H1 (cell line): Measurements from ENCODE around the gene FGD4. TPM values are rescaled to one million over a fixed set of nuclear protein-coding genes. Genes with fewer than 3 reads are reported as not detected.

ENCODE experiments used
- CTCF ChIA-PET: fragments of 300-600 bp; sonication (Branson Sonifier 250); formaldehyde crosslinking; loops from one replicate; lab custom pipeline; 2021; ENCODE audit not compliant: partially characterized antibody; lab: Charles Lee
- POLR2A ChIA-PET: fragments of 300-600 bp; sonication (Branson Sonifier 250); formaldehyde crosslinking; loops from one replicate; lab custom pipeline; 2021; ENCODE audit warnings: inconsistent platforms; ENCODE audit not compliant: partially characterized antibody; lab: Charles Lee
- DNase-seq, 2 experiments: peaks; one replicate each; pipeline versions ENCODE4 v3.0.0 to v3.0.0-alpha.2; 2010 to 2022; ENCODE audit warnings: low spot score in 2 of 2, low read depth in 1 of 2, mixed read lengths in 1 of 2
- FAIRE-seq: peaks from 2 replicates; lab custom pipeline; 2011; peaks lifted over from hg19 to GRCh38; lab: Jason Lieb, UNC
- H2AFZ ChIP-seq: 2 replicates; pipeline ENCODE4 v1.8.1; 2012; ENCODE audit warnings: low read length, inconsistent platforms
- H2AK5ac ChIP-seq: 2 replicates; pipeline ENCODE4 v1.6.1; 2013; ENCODE audit warnings: low read depth, low read length
- H2BK120ac ChIP-seq: replicated peaks from 2 replicates; pipeline ENCODE3; 2013; ENCODE audit warnings: low read depth, low read length, inconsistent platforms
- H2BK12ac ChIP-seq: 2 replicates; pipeline ENCODE4 v1.6.1; 2013; ENCODE audit warnings: low read depth, low read length
- H2BK15ac ChIP-seq: 2 replicates; pipeline ENCODE4 v1.6.1; 2013; ENCODE audit warnings: low read length
- H2BK20ac ChIP-seq: 2 replicates; pipeline ENCODE4 v1.6.1; 2013; ENCODE audit warnings: low read length
- H2BK5ac ChIP-seq: 2 replicates; pipeline ENCODE4 v1.6.1; 2013; ENCODE audit warnings: low read depth, low read length
- H3K14ac ChIP-seq: 2 replicates; pipeline ENCODE4 v1.6.1; 2013; ENCODE audit warnings: inconsistent platforms; ENCODE audit not compliant: insufficient read length
- H3K18ac ChIP-seq: 2 replicates; pipeline ENCODE4 v1.6.1; 2013; ENCODE audit warnings: low read length; ENCODE audit errors: extremely low read depth
- H3K23ac ChIP-seq: 2 replicates; pipeline ENCODE4 v1.6.1; 2013; ENCODE audit warnings: inconsistent platforms; ENCODE audit not compliant: insufficient read length
- H3K23me2 ChIP-seq: 2 replicates; pipeline ENCODE4 v1.6.1; 2013; ENCODE audit warnings: low read depth, low read length
- H3K27ac ChIP-seq: 2 replicates; pipeline ENCODE4 v1.6.1; 2011; ENCODE audit warnings: low read depth, low read length, inconsistent platforms
- H3K27me3 ChIP-seq, 4 experiments: replicated peaks in 1 of 4; 1 replicate in 1 of 4; 2 replicates in 3 of 4; pipeline versions ENCODE4 v1.6.1 to v1.8.1; 2011 to 2013; ENCODE audit warnings: low read length in 3 of 4, mild to moderate bottlenecking in 3 of 4, inconsistent platforms in 2 of 4, mixed read lengths in 2 of 4, moderate library complexity in 1 of 4; ENCODE audit not compliant: control insufficient read depth in 3 of 4, insufficient read depth in 3 of 4; ENCODE audit errors: extremely low read depth in 1 of 4
- H3K36me3 ChIP-seq, 4 experiments: 2 replicates each; pipeline versions ENCODE4 v1.6.1 to v1.8.1; 2011 to 2013; ENCODE audit warnings: mild to moderate bottlenecking in 4 of 4, low read length in 3 of 4, moderate library complexity in 2 of 4, control low read depth in 1 of 4, inconsistent platforms in 1 of 4; ENCODE audit not compliant: insufficient read depth in 4 of 4, control insufficient read depth in 2 of 4
- H3K4ac ChIP-seq: replicated peaks from 2 replicates; pipeline ENCODE3; 2013; ENCODE audit warnings: low read length, low read depth, mixed read lengths, inconsistent platforms; ENCODE audit not compliant: insufficient read length
- H3K4me1 ChIP-seq, 4 experiments: replicated peaks in 1 of 4; 1 replicate in 1 of 4; 2 replicates in 3 of 4; pipeline versions ENCODE4 v1.6.1 to v1.8.1; 2011 to 2013; ENCODE audit warnings: low read length in 3 of 4, inconsistent platforms in 2 of 4, mixed read lengths in 1 of 4; ENCODE audit not compliant: insufficient read depth in 4 of 4, control insufficient read depth in 3 of 4
- H3K4me2 ChIP-seq, 2 experiments: 2 replicates each; pipeline versions ENCODE4 v1.6.1 to v1.8.1; 2011 to 2013; ENCODE audit warnings: low read depth in 2 of 2, low read length in 2 of 2, control low read depth in 1 of 2, inconsistent platforms in 1 of 2, mild to moderate bottlenecking in 1 of 2; ENCODE audit not compliant: insufficient read depth in 1 of 2
- H3K4me3 ChIP-seq, 4 experiments: fragments of 200-600, 300-600 bp in 1 of 4; sonication (generic), shearing (Covaris generic), sonication (Bioruptor Twin) in 1 of 4; 2 replicates each; pipeline versions ENCODE4 v1.5.1 to v1.8.1; 2011 to 2016; ENCODE audit warnings: low read length in 4 of 4, low read depth in 3 of 4, control low read depth in 2 of 4, inconsistent platforms in 2 of 4, mild to moderate bottlenecking in 2 of 4, mixed read lengths in 1 of 4, moderate library complexity in 1 of 4; ENCODE audit not compliant: insufficient read depth in 2 of 4; ENCODE audit errors: extremely low read depth in 1 of 4
- H3K56ac ChIP-seq: replicated peaks from 2 replicates; pipeline ENCODE3; 2013; ENCODE audit warnings: low read depth, mild to moderate bottlenecking, mixed read lengths, low read length, inconsistent platforms; ENCODE audit not compliant: insufficient read length
- H3K79me1 ChIP-seq: 2 replicates; pipeline ENCODE4 v1.6.1; 2013; ENCODE audit warnings: low read depth, low read length, control low read depth
- H3K79me2 ChIP-seq, 2 experiments: 2 replicates each; pipeline versions ENCODE4 v1.6.1 to v1.8.1; 2012 to 2013; ENCODE audit warnings: low read length in 2 of 2, mild to moderate bottlenecking in 2 of 2, inconsistent platforms in 1 of 2; ENCODE audit not compliant: insufficient read depth in 2 of 2, control insufficient read depth in 1 of 2
- H3K9ac ChIP-seq, 4 experiments: replicated peaks in 1 of 4; 1 replicate in 1 of 4; 2 replicates in 3 of 4; pipeline versions ENCODE4 v1.6.1 to v1.8.1; 2011 to 2013; ENCODE audit warnings: low read depth in 3 of 4, low read length in 3 of 4, control low read depth in 2 of 4, mild to moderate bottlenecking in 2 of 4, moderate library complexity in 2 of 4, inconsistent platforms in 1 of 4; ENCODE audit errors: extremely low read depth in 1 of 4
- H3K9me3 ChIP-seq, 2 experiments: 2 replicates each; pipeline versions ENCODE4 v1.6.1 to v1.8.1; 2012 to 2013; ENCODE audit warnings: mild to moderate bottlenecking in 2 of 2, moderate library complexity in 2 of 2, control low read depth in 1 of 2, inconsistent platforms in 1 of 2, low read depth in 1 of 2, low read length in 1 of 2, mixed read lengths in 1 of 2; ENCODE audit not compliant: insufficient read depth in 2 of 2
- H4K20me1 ChIP-seq, 2 experiments: replicated peaks in 1 of 2; 2 replicates each; pipeline versions ENCODE3 to v1.8.1; 2011 to 2013; ENCODE audit warnings: inconsistent platforms in 2 of 2, low read length in 2 of 2, mild to moderate bottlenecking in 1 of 2; ENCODE audit not compliant: insufficient read depth in 2 of 2, control insufficient read depth in 1 of 2
- H4K5ac ChIP-seq: 2 replicates; pipeline ENCODE4 v1.6.1; 2013; ENCODE audit warnings: low read length, low read depth, mixed read lengths, inconsistent platforms; ENCODE audit not compliant: insufficient read length
- H4K8ac ChIP-seq: 2 replicates; pipeline ENCODE4 v1.8.0; 2013; ENCODE audit warnings: mild to moderate bottlenecking, moderate library complexity, low read length, inconsistent platforms; ENCODE audit not compliant: insufficient read depth; ENCODE audit errors: extremely low read depth
- H4K91ac ChIP-seq: replicated peaks from 2 replicates; pipeline ENCODE3; 2013; ENCODE audit warnings: low read length, mixed read lengths, inconsistent platforms; ENCODE audit not compliant: insufficient read length
- CBX5 ChIP-seq: fragments of 300-800, 300-1000 bp; sonication (generic); IDR thresholded peaks from 2 replicates; pipeline ENCODE4 v1.7.1; 2016; ENCODE audit warnings: antibody characterized with exemption, low read length, low read depth
- RFX5 ChIP-seq: IDR thresholded peaks from 2 replicates; pipeline ENCODE4 v1.6.1; 2011; ENCODE audit warnings: low read depth, low read length, improper control_type of control experiment, borderline replicate concordance
- SIN3A ChIP-seq, 2 experiments: IDR thresholded peaks in 1 of 2; conservative IDR thresholded peaks in 1 of 2; 2 replicates each; pipeline ENCODE4 v1.6.1; 2011 to 2012; ENCODE audit warnings: low read length in 2 of 2, improper control_type of control experiment in 1 of 2, low read depth in 1 of 2, mild to moderate bottlenecking in 1 of 2
- SIRT6 ChIP-seq: IDR thresholded peaks from one replicate; pipeline ENCODE4 v1.7.1; 2012; ENCODE audit warnings: low read length, inconsistent platforms
- SIX5 ChIP-seq: IDR thresholded peaks from 2 replicates; pipeline ENCODE4 v1.6.1; 2011; ENCODE audit warnings: mild to moderate bottlenecking, low read depth, low read length
- TAF1 ChIP-seq: IDR thresholded peaks from 2 replicates; pipeline ENCODE4 v1.6.1; 2011; ENCODE audit warnings: mild to moderate bottlenecking, low read depth, low read length
- WGBS, 2 experiments: shearing (Covaris generic) in 1 of 2; methylation state at CpG; one replicate each; pipeline versions ENCODE4 v1.1.6 to v1.1.7; 2013 to 2015; ENCODE audit warnings: low lambda C conversion rate in 2 of 2, mixed read lengths in 2 of 2, inconsistent platforms in 1 of 2, low coverage in 1 of 2, missing lambda C conversion rate in 1 of 2; ENCODE audit not compliant: insufficient replicate concordance in 2 of 2, insufficient coverage in 1 of 2, insufficient read length in 1 of 2; ENCODE audit errors: extremely low coverage in 1 of 2, missing lambda C conversion rate in 1 of 2; 5-methylcytosine and 5-hydroxymethylcytosine counted together
- polyA plus RNA-seq, 7 experiments: library from polyadenylated mRNA; depleted of rRNA in 3 of 7; stranded (reverse) in 5 of 7; unstranded in 2 of 7; fragments of >200 nt in 5 of 7; fragments of 200-250 nt in 2 of 7; gene quantifications; 1 replicate in 5 of 7; 2 replicates in 1 of 7; 4 replicates in 1 of 7; pipeline versions ENCODE4 v1.2.1 to v1.2.3, GENCODE V29; 2011 to 2013; ENCODE audit warnings: missing spikeins in 2 of 7, mixed read lengths in 2 of 7
- total RNA-seq: library from RNA; stranded (reverse); fragmentation: NEBNext Ultra II Directional; extraction: Animal tissue kit (Norgen Biotek cat#: 25700); gene quantifications from 2 replicates; pipeline ENCODE4 v1.2.1, GENCODE V29; 2021
- TF ChIP-seq, protein P1 (sequence below): IDR thresholded peaks from 2 replicates; pipeline ENCODE4 v1.6.1; 2012; ENCODE audit warnings: low read length, inconsistent platforms

Gene FGD4
- total and polyA plus RNA-seq, 2 of the 8 experiments (the other 6 are each of a cell fraction or from before 2014, with no cell fraction given) = 8.5 to 48.2 TPM

DNA sequence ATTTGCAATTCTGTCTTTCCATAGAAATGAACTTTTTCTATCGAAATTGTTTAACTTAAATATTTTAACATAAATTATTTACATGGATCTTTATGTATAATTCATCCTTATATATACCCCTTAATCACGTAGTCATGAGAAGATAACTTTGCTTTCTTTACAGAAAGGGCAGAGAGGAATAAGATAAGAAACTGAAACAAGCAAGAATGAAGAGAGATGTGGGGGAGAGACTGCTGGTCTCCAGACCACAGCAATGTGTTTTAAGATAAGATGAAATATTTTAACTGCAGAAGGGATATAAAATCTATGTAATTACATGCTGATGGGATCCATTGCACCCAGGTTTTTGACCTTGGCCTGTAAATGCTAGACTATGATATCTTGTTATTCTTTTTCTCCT lies 245.1 kb downstream of the FGD4 start:
- Histone ChIP-seq H3K23ac (no peak overlapping the region), H3K79me2 (no peaks in the 10 kb centered on the region), H3K4ac (no peak overlapping the region), H3K14ac (no peak overlapping the region), H4K91ac (no peak overlapping the region), H4K5ac (no peak overlapping the region), H3K56ac (no peak overlapping the region), H2BK12ac (no peak overlapping the region), H3K9me3 (no peaks in the 10 kb centered on the region), H3K27ac (no peak overlapping the region), H2BK20ac (no peak overlapping the region), H4K20me1 (no peaks in the 10 kb centered on the region), H3K23me2 (no peaks in the 10 kb centered on the region), H3K4me1 (no peaks in the 10 kb centered on the region), H2BK15ac (no peak overlapping the region), H2BK120ac (no peak overlapping the region), H2AK5ac (no peak overlapping the region), H3K9ac (no peak overlapping the region), H2BK5ac (no peak overlapping the region), H3K27me3 (no peaks in the 10 kb centered on the region), H3K4me2 (no peak overlapping the region), H3K18ac (no peak overlapping the region), H4K8ac (no peak overlapping the region), H3K4me3 (no peak overlapping the region), H3K36me3 (peaks cover 8 to 37% (median 13%) of the 10 kb centered on the region in 4 experiments), H3K79me1 (no peaks in the 10 kb centered on the region; the same call in 1 of the 2 replicates), H2AFZ (no peak overlapping the region)
- 97% methylated on average over 2 of the region's 2 CpGs; no CpG with 5 or more reads in 1 of the 2 experiments for WGBS, 2 experiments
- DNase-seq (no peak), FAIRE-seq (no peak)
- TF ChIP-seq, protein P1, sequence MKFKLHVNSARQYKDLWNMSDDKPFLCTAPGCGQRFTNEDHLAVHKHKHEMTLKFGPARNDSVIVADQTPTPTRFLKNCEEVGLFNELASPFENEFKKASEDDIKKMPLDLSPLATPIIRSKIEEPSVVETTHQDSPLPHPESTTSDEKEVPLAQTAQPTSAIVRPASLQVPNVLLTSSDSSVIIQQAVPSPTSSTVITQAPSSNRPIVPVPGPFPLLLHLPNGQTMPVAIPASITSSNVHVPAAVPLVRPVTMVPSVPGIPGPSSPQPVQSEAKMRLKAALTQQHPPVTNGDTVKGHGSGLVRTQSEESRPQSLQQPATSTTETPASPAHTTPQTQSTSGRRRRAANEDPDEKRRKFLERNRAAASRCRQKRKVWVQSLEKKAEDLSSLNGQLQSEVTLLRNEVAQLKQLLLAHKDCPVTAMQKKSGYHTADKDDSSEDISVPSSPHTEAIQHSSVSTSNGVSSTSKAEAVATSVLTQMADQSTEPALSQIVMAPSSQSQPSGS = no peak
- TF ChIP-seq RFX5 (no peak), CBX5 (no peak), TAF1 (no peak), SIX5 (no peak), SIN3A (conservative IDR thresholded peaks at IDR 0.05 in 1 of 2, IDR thresholded peaks at IDR 0.05 in 1 of 2; ENCODE audit: low read depth in 1 of 2, low read length in 2 of 2) (no peak), SIRT6 (no peak)
- ChIA-PET POLR2A (no interaction called here), CTCF (no interaction called here)
